ENCODE results near the gene TTYH1.
A peak's percentile ranks its signal among the peaks of the same experiment; 100 is the strongest.
"Not testable (repeated sequence)": the region's sequence is repeated elsewhere in the genome, so short reads cannot be mapped to it uniquely, and the experiment has no call there.

TTYH1 gene

GRCh38 chr19:54379187-54379678, 36.0 kb upstream of the TTYH1 start:
- H3K9me3 ChIP-seq (ENCODE audit: control insufficient read depth, insufficient read depth, low read depth, low read length), result 0 out of 2 replicates have a peak, but pooled peaks cover 4% of the 10 kb centered on the region
- H3K36me3 ChIP-seq (ENCODE audit: control insufficient read depth, insufficient read depth, low read length), result no peaks in the 10 kb centered on the region
- no peak overlapping the region for H3K9ac ChIP-seq (ENCODE audit: low read length)
- no peak overlapping the region for H3K27ac ChIP-seq (ENCODE audit: low read depth, low read length)
- H3K4me3 ChIP-seq (ENCODE audit: low read depth, low read length), result no peak overlapping the region
- H3K4me1 ChIP-seq (ENCODE audit: control insufficient read depth, insufficient read depth, low read length), result no peaks in the 10 kb centered on the region
- H3K27me3 ChIP-seq (ENCODE audit: control insufficient read depth, insufficient read depth, low read length), result peaks cover 13% of the 10 kb centered on the region

- H3K9ac ChIP-seq (ENCODE audit: low read length), result no peak overlapping the region
- H3K36me3 ChIP-seq (ENCODE audit: control insufficient read depth, insufficient read depth, low read length), result no peaks in the 10 kb centered on the region
- 0 out of 2 replicates have a peak, but pooled peaks cover 4% of the 10 kb centered on the region for H3K9me3 ChIP-seq (ENCODE audit: control insufficient read depth, insufficient read depth, low read depth, low read length)
- H3K4me1 ChIP-seq (ENCODE audit: control insufficient read depth, insufficient read depth, low read length), result no peaks in the 10 kb centered on the region
- H3K27me3 ChIP-seq (ENCODE audit: control insufficient read depth, insufficient read depth, low read length), result peaks cover 22% of the 10 kb centered on the region
- no peak overlapping the region for H3K4me3 ChIP-seq (ENCODE audit: low read depth, low read length)
- H3K27ac ChIP-seq (ENCODE audit: low read depth, low read length), result no peak overlapping the region
Observed at GRCh38 chr19:54380897-54381296, 34.4 kb upstream of the TTYH1 start.

DNA sequence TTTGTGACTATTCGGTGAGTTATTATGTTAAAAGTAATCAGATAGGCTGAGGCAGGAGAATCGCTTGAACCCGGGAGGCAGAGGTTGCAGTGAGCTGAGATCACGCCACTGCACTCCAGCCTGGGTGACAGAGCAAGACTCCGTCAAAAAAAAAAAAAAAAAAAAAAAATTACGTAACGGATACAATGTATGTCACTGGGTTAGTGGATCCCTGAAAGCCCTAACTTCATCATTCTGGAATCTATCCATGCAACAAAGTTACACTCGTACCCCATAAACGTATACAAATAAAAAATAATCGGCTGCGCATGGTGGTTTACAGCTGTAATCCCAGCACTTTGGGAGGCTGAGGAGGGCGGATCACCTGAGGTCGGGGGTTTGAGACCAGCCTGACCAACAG, 33.2 kb upstream of the TTYH1 start:
- H3K9me3 ChIP-seq (ENCODE audit: control insufficient read depth, insufficient read depth, low read depth, low read length); H3K9ac ChIP-seq (ENCODE audit: low read length); H3K27ac ChIP-seq (ENCODE audit: low read depth, low read length); H3K4me1 ChIP-seq (ENCODE audit: control insufficient read depth, insufficient read depth, low read length); H3K36me3 ChIP-seq (ENCODE audit: control insufficient read depth, insufficient read depth, low read length); H3K4me3 ChIP-seq (ENCODE audit: low read depth, low read length): not testable (repeated sequence)
- H3K27me3 ChIP-seq (ENCODE audit: control insufficient read depth, insufficient read depth, low read length), result peaks cover 25% of the 10 kb centered on the region

- peaks cover 37% of the 10 kb centered on the region for H3K27me3 ChIP-seq (ENCODE audit: control insufficient read depth, insufficient read depth, low read length)
- H3K36me3 ChIP-seq (ENCODE audit: control insufficient read depth, insufficient read depth, low read length), result no peaks in the 10 kb centered on the region
- H3K9me3 ChIP-seq (ENCODE audit: control insufficient read depth, insufficient read depth, low read depth, low read length), result 0 out of 2 replicates have a peak, but pooled peaks cover 4% of the 10 kb centered on the region
- H3K4me1 ChIP-seq (ENCODE audit: control insufficient read depth, insufficient read depth, low read length), result 0 out of 2 replicates have a peak, but pooled peaks cover 4% of the 10 kb centered on the region
- H3K9ac ChIP-seq (ENCODE audit: low read length), result no peak overlapping the region
- H3K4me3 ChIP-seq (ENCODE audit: low read depth, low read length), result no peak overlapping the region
- no peak overlapping the region for H3K27ac ChIP-seq (ENCODE audit: low read depth, low read length)
Observed at GRCh38 chr19:54383330-54383729, 31.9 kb upstream of the TTYH1 start.

GRCh38 chr19:54387991-54388801, 27.1 kb upstream of the TTYH1 start:
- Histone ChIP-seq H3K27me3 (ENCODE audit: control insufficient read depth, insufficient read depth, low read length) (peaks cover 39% of the 10 kb centered on the region), H3K27ac (ENCODE audit: low read depth, low read length) (no peak overlapping the region), H3K4me1 (ENCODE audit: control insufficient read depth, insufficient read depth, low read length) (peaks cover 21% of the 10 kb centered on the region), H3K36me3 (ENCODE audit: control insufficient read depth, insufficient read depth, low read length) (no peaks in the 10 kb centered on the region), H3K4me3 (ENCODE audit: low read depth, low read length) (peak overlapping the region; percentile 51), H3K9ac (ENCODE audit: low read length) (no peak overlapping the region), H3K9me3 (ENCODE audit: control insufficient read depth, insufficient read depth, low read depth, low read length) (0 out of 2 replicates have a peak, but pooled peaks cover under 1% of the 10 kb centered on the region)

DNA sequence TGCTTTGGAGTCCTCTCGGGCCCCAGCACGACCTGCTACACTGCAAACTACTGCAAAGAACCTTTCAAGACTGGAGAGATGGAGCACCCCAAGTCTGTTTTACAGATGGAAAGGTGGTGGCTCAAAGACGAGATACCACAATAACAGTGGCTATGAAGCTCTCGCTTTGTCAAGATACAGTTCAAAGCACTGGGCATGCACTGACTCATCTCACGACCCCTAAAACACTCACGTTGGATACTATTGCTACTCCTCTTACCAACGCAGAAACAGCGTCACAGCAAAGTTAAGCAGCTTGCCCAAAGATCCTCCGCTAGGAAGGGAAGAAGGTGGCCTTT, 26.5 kb upstream of the TTYH1 start:
- H3K36me3 ChIP-seq (ENCODE audit: control insufficient read depth, insufficient read depth, low read length), result no peaks in the 10 kb centered on the region
- H3K27ac ChIP-seq (ENCODE audit: low read depth, low read length), result no peak overlapping the region
- peaks cover 39% of the 10 kb centered on the region for H3K27me3 ChIP-seq (ENCODE audit: control insufficient read depth, insufficient read depth, low read length)
- 0 out of 2 replicates have a peak, but pooled peaks cover 2% of the 10 kb centered on the region for H3K9me3 ChIP-seq (ENCODE audit: control insufficient read depth, insufficient read depth, low read depth, low read length)
- H3K4me3 ChIP-seq (ENCODE audit: low read depth, low read length), result peak overlapping the region; percentile 51
- no peak overlapping the region for H3K9ac ChIP-seq (ENCODE audit: low read length)
- H3K4me1 ChIP-seq (ENCODE audit: control insufficient read depth, insufficient read depth, low read length), result peaks cover 21% of the 10 kb centered on the region

DNA sequence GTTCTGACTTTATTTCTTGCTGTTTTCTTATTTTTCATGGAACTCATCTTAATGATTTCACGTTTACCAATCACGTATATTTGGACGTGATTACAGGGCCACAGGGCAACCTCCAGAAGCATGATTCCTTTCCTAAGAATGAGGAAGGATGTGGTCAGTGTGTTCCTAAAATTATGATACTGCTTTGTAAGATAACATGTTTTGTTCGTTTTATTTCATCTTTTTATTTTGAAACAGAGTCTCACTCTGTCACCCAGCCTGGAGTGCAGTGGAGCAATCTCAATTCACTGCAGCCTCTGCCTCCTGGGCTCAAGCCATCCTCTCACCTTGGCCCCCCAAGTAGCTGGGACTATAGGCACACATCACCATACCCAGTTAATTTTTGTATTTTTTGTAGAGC, 25.7 kb upstream of the TTYH1 start:
- Histone ChIP-seq H3K9me3 (ENCODE audit: control insufficient read depth, insufficient read depth, low read depth, low read length) (0 out of 2 replicates have a peak, but pooled peaks cover 2% of the 10 kb centered on the region), H3K36me3 (ENCODE audit: control insufficient read depth, insufficient read depth, low read length) (no peaks in the 10 kb centered on the region), H3K27ac (ENCODE audit: low read depth, low read length) (no peak overlapping the region), H3K9ac (ENCODE audit: low read length) (no peak overlapping the region), H3K4me1 (ENCODE audit: control insufficient read depth, insufficient read depth, low read length) (peaks cover 21% of the 10 kb centered on the region), H3K27me3 (ENCODE audit: control insufficient read depth, insufficient read depth, low read length) (peaks cover 39% of the 10 kb centered on the region), H3K4me3 (ENCODE audit: low read depth, low read length) (no peak overlapping the region)

GRCh38 chr19:54390942-54391577, 24.2 kb upstream of the TTYH1 start:
- H3K36me3 ChIP-seq (ENCODE audit: control insufficient read depth, insufficient read depth, low read length), result no peaks in the 10 kb centered on the region
- H3K4me1 ChIP-seq (ENCODE audit: control insufficient read depth, insufficient read depth, low read length), result peaks cover 21% of the 10 kb centered on the region
- peaks cover 30% of the 10 kb centered on the region for H3K27me3 ChIP-seq (ENCODE audit: control insufficient read depth, insufficient read depth, low read length)
- 0 out of 2 replicates have a peak, but pooled peaks cover 2% of the 10 kb centered on the region for H3K9me3 ChIP-seq (ENCODE audit: control insufficient read depth, insufficient read depth, low read depth, low read length)
- no peak overlapping the region; the same call in 1 of the 2 replicates for H3K27ac ChIP-seq (ENCODE audit: low read depth, low read length)
- H3K9ac ChIP-seq (ENCODE audit: low read length), result peak overlapping the region; percentile 66
- H3K4me3 ChIP-seq (ENCODE audit: low read depth, low read length), result peak overlapping the region; percentile 28; the same call in 1 of the 2 replicates

GRCh38 chr19:54391589-54392061, 23.6 kb upstream of the TTYH1 start:
- 0 out of 2 replicates have a peak, but pooled peaks cover 2% of the 10 kb centered on the region for H3K9me3 ChIP-seq (ENCODE audit: control insufficient read depth, insufficient read depth, low read depth, low read length)
- no peak overlapping the region; the same call in 1 of the 2 replicates for H3K27ac ChIP-seq (ENCODE audit: low read depth, low read length)
- peaks cover 21% of the 10 kb centered on the region for H3K4me1 ChIP-seq (ENCODE audit: control insufficient read depth, insufficient read depth, low read length)
- H3K9ac ChIP-seq (ENCODE audit: low read length), result peak overlapping the region; percentile 66
- peaks cover 29% of the 10 kb centered on the region for H3K27me3 ChIP-seq (ENCODE audit: control insufficient read depth, insufficient read depth, low read length)
- H3K4me3 ChIP-seq (ENCODE audit: low read depth, low read length), result peak overlapping the region; percentile 28; the same call in 1 of the 2 replicates
- H3K36me3 ChIP-seq (ENCODE audit: control insufficient read depth, insufficient read depth, low read length), result no peaks in the 10 kb centered on the region

DNA sequence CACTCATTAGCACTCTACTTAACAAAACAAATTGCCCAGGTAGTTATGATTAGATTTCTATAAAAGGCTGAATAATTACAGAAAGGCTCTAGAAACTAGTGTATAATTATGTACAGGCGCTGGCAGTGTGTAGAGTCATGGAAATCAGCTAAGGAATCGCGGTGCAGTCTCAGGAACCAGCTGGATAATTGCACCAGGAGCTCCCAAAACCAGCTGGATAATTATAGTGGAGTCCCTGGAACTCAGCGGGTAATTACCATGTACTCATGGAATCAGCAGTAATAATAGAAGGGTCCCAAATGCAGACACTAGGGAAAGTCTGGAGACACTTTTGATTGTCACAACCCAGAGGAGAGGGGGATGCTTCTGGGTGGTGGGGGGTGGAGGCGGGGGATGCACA, 23.2 kb upstream of the TTYH1 start:
- Histone ChIP-seq H3K4me1 (ENCODE audit: control insufficient read depth, insufficient read depth, low read length) (peaks cover 21% of the 10 kb centered on the region), H3K36me3 (ENCODE audit: control insufficient read depth, insufficient read depth, low read length) (no peaks in the 10 kb centered on the region), H3K9ac (ENCODE audit: low read length) (no peak overlapping the region), H3K27me3 (ENCODE audit: control insufficient read depth, insufficient read depth, low read length) (peaks cover 27% of the 10 kb centered on the region), H3K4me3 (ENCODE audit: low read depth, low read length) (no peak overlapping the region), H3K27ac (ENCODE audit: low read depth, low read length) (no peak overlapping the region), H3K9me3 (ENCODE audit: control insufficient read depth, insufficient read depth, low read depth, low read length) (0 out of 2 replicates have a peak, but pooled peaks cover 2% of the 10 kb centered on the region)

- Histone ChIP-seq H3K9me3 (ENCODE audit: control insufficient read depth, insufficient read depth, low read depth, low read length) (0 out of 2 replicates have a peak, but pooled peaks cover 2% of the 10 kb centered on the region), H3K4me3 (ENCODE audit: low read depth, low read length) (no peak overlapping the region), H3K27ac (ENCODE audit: low read depth, low read length) (no peak overlapping the region)
Observed at GRCh38 chr19:54393381-54393780, 21.9 kb upstream of the TTYH1 start.

More at GRCh38 chr19:54393381-54393780, 21.9 kb upstream of the TTYH1 start:
- H3K4me1 ChIP-seq (ENCODE audit: control insufficient read depth, insufficient read depth, low read length), result peaks cover 17% of the 10 kb centered on the region
- peaks cover 14% of the 10 kb centered on the region for H3K27me3 ChIP-seq (ENCODE audit: control insufficient read depth, insufficient read depth, low read length)
- H3K36me3 ChIP-seq (ENCODE audit: control insufficient read depth, insufficient read depth, low read length), result no peaks in the 10 kb centered on the region
- no peak overlapping the region for H3K9ac ChIP-seq (ENCODE audit: low read length)

Data from HUES6 (cell line).